ENCODE measurements around the gene CEP44.
A peak's percentile ranks its signal among the peaks of the same experiment; 100 is the strongest.
"Not testable (repeated sequence)": the region's sequence is repeated elsewhere in the genome, so short reads cannot be mapped to it uniquely, and the experiment has no call there.

Gene CEP44

GRCh38 chr4:174324725-174325124 is 41.0 kb downstream of the CEP44 start:
- DNase-seq, result no peak

GRCh38 chr4:174332741-174333493 is 49.2 kb downstream of the CEP44 start:
- DNase-seq, result no peak

- DNase-seq, result no peak
Measured at GRCh38 chr4:174334628-174335027, 50.9 kb downstream of the CEP44 start.

- DNase-seq, result no peak
Measured at GRCh38 chr4:174340714-174341113, 57.0 kb downstream of the CEP44 start.

GRCh38 chr4:174349156-174349555 is 65.4 kb downstream of the CEP44 start:
- DNase-seq, result no peak

- peak; percentile 32 for DNase-seq
Measured at GRCh38 chr4:174352061-174352819, 68.5 kb downstream of the CEP44 start.

GRCh38 chr4:174357321-174357720 is 73.6 kb downstream of the CEP44 start:
- DNase-seq, result no peak

GRCh38 chr4:174358410-174358809 is 74.7 kb downstream of the CEP44 start:
- DNase-seq, result no peak

GRCh38 chr4:174358829-174359228 is 75.1 kb downstream of the CEP44 start:
- DNase-seq, result no peak

GRCh38 chr4:174362340-174362739 is 78.6 kb downstream of the CEP44 start:
- DNase-seq, result no peak

GRCh38 chr4:174363782-174364181 is 80.1 kb downstream of the CEP44 start:
- not testable (repeated sequence) for DNase-seq

- DNase-seq, result no peak
Measured at GRCh38 chr4:174365018-174365587, 81.4 kb downstream of the CEP44 start.

- no peak for DNase-seq
Measured at GRCh38 chr4:174369985-174370384, 86.3 kb downstream of the CEP44 start.

GRCh38 chr4:174373821-174374220 is 90.1 kb downstream of the CEP44 start:
- no peak for DNase-seq

- no peak for DNase-seq
Measured at GRCh38 chr4:174375422-174375821, 91.7 kb downstream of the CEP44 start.

- DNase-seq, result no peak
Measured at GRCh38 chr4:174377613-174378012, 93.9 kb downstream of the CEP44 start.

GRCh38 chr4:174378951-174379350 is 95.2 kb downstream of the CEP44 start:
- DNase-seq, result no peak

- DNase-seq, result not testable (repeated sequence)
Measured at GRCh38 chr4:174380206-174380605, 96.5 kb downstream of the CEP44 start.

GRCh38 chr4:174380699-174381439 is 97.2 kb downstream of the CEP44 start:
- no peak for DNase-seq

GRCh38 chr4:174381440-174381800 is 97.7 kb downstream of the CEP44 start:
- DNase-seq, result no peak

All from NCI-H1417 treated with DMSO at 0.1 percent for 48 hours (cell line).